Fibroblast of mammary gland (primary cell): ENCODE data around the gene SCD5.

Source experiments
- DNase-seq: peaks from one replicate; pipeline ENCODE4 v3.0.0-alpha.2; 2010; ENCODE audit warnings: low read depth
- H3K4me3 ChIP-seq: 2 replicates; pipeline ENCODE4 v1.5.1; 2011; ENCODE audit warnings: low read depth, mild to moderate bottlenecking, low read length, moderate library complexity; ENCODE audit not compliant: control insufficient read depth
- CTCF ChIP-seq: conservative IDR thresholded peaks from 2 replicates; pipeline ENCODE4 v1.5.1; 2011; ENCODE audit warnings: low read depth, low read length, inconsistent platforms; ENCODE audit not compliant: control insufficient read depth, insufficient read depth

Gene SCD5

GRCh38 chr4:82779032-82779431 is 19.6 kb downstream of the SCD5 start:
- H3K4me3 ChIP-seq: no peak overlapping the region
- peak; percentile 38 for DNase-seq
- TF ChIP-seq CTCF: no peak

GRCh38 chr4:82777857-82778525 is 20.6 kb downstream of the SCD5 start:
- TF ChIP-seq CTCF: no peak
- H3K4me3 ChIP-seq: no peak overlapping the region
- DNase-seq: no peak

GRCh38 chr4:82776925-82777542 is 21.6 kb downstream of the SCD5 start:
- H3K4me3 ChIP-seq: no peak overlapping the region
- DNase-seq: peak; percentile 27
- no peak for TF ChIP-seq CTCF

DNA sequence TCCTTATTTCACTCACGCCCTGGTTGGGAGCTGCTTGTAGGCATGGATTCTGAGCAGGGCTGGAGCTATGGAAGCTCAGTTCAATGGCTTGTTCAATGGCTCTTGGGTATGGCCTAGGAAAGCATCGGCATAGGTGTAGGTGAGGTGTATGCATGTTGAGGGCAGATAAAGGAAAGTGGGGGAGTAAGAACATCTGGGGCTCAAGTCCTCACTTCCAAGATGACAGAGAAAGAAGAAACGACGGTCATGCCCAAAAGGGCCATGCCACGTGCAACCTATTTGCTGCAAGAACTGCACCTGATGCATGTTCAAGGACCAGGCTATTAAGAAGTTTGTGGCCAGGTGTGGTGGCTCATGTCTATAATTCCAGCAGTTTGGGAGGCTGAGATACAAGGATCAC is 23.4 kb downstream of the SCD5 start:
- H3K4me3 ChIP-seq: no peak overlapping the region
- TF ChIP-seq CTCF: no peak
- no peak for DNase-seq

DNA sequence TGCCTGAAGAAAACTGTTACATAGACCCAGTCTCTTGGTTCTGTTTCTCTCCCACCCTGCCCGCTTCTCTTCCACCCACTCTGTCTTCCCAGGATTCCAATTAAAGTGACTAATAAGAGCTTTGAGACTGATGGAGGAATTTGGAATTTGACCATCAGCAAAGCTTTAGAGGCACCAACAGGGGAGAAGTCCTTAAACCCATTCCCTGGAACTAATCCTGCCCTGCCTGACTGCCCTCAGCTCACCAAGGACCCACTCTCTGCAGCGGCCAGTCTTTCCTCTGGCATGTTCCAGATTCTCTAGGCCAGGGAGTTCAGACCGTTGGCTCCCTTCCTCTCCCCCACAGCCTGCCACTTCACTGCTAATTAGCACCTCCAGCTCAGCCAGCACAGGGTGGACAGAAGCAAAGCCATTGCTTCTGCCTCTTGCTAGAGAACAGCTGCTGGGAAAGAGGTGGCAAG is 23.9 kb downstream of the SCD5 start:
- no peak overlapping the region for H3K4me3 ChIP-seq
- DNase-seq: peak; percentile 28
- TF ChIP-seq CTCF: no peak

DNA sequence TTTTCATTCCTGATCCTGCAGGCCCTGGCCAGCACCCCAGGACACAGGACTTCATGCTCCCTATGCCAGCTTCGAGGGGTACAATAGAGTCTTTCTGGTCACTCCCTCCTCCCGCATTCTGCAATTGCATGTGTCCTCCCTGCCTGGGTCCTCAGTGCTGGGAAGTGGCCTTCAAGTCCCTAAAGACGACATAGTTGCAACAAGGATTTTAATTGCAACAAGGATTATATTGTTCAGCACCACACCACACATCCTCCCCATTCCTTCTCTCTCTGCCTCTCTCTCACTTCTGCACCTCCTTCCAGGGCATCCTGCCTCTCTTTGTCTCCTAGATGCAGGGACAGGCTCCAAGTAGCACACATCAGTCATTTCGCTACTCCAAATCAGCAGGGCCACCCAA is 25.5 kb downstream of the SCD5 start:
- no peak for TF ChIP-seq CTCF
- DNase-seq: no peak
- no peak overlapping the region for H3K4me3 ChIP-seq
